ENCODE measurements around the gene CEP112.

DNA sequence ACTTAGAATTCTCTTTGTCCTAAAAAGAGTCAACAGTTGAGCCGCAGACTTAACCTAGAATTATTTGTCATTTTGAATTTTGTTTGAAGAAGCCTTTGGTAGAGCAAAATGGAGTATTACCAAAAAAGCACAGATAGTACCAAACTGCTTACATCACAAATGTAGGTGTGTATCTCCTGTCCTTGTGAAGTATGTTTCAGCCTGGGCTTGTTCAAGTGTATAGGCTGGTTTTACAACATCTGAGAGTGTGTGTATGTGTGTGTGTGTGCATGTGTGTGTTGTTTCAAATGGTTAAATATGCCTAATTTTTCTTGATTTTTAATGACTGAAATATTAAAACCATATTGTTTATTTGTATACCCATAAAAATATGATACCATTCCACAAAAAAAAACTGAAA is 441.8 kb downstream of the CEP112 start:
- TF ChIP-seq CTCF (IDR thresholded peaks at IDR 0.05; ENCODE audit: low read depth, low read length, missing input control) (no peak), JUND (IDR thresholded peaks at IDR 0.05) (no peak), ZBTB33 (IDR thresholded peaks at IDR 0.05) (no peak), FOXA1 (IDR thresholded peaks at IDR 0.05) (no peak), SP1 (IDR thresholded peaks at IDR 0.05) (no peak), YY1 (IDR thresholded peaks at IDR 0.05) (no peak), EGR1 (IDR thresholded peaks at IDR 0.05; ENCODE audit: low read depth in 2 of 2) (no peak), HNF4A (conservative IDR thresholded peaks at IDR 0.05) (no peak), NR2F2 (IDR thresholded peaks at IDR 0.05) (no peak), RAD21 (IDR thresholded peaks at IDR 0.05) (no peak), REST (IDR thresholded peaks at IDR 0.05) (no peak)
- TF ChIP-seq, protein P1, sequence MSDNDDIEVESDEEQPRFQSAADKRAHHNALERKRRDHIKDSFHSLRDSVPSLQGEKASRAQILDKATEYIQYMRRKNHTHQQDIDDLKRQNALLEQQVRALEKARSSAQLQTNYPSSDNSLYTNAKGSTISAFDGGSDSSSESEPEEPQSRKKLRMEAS (IDR thresholded peaks at IDR 0.05): no peak

All from liver (tissue), 3 donors.